ENCODE data around the gene RTN4R.

Gene RTN4R

GRCh38 chr22:20231514-20232236, 36.4 kb downstream of the RTN4R start:
- Histone ChIP-seq H3K27me3 (ENCODE audit: insufficient read depth, low read length, poor library complexity) (no peaks in the 10 kb centered on the region), H3K9ac (ENCODE audit: low read depth, low read length) (no peak overlapping the region), H4K20me1 (ENCODE audit: insufficient read depth, low read length) (no peaks in the 10 kb centered on the region), H3K4me2 (ENCODE audit: insufficient read depth, low read length) (no peak overlapping the region), H3K27ac (ENCODE audit: low read length) (no peak overlapping the region), H2AFZ (ENCODE audit: low read depth, low read length) (no peak overlapping the region), H3K9me3 (ENCODE audit: insufficient read depth, low read length, severe bottlenecking) (no peaks in the 10 kb centered on the region), H3K36me3 (ENCODE audit: insufficient read depth, low read length) (no peaks in the 10 kb centered on the region), H3K4me3 (ENCODE audit: low read depth in 1 of 2, low read length in 2 of 2) (no peak overlapping the region), H3K79me2 (ENCODE audit: insufficient read depth, low read length) (no peaks in the 10 kb centered on the region), H3K4me1 (ENCODE audit: insufficient read depth, low read length) (peaks cover 4% of the 10 kb centered on the region; the same call in 1 of the 2 replicates)
- TF ChIP-seq, protein P1, sequence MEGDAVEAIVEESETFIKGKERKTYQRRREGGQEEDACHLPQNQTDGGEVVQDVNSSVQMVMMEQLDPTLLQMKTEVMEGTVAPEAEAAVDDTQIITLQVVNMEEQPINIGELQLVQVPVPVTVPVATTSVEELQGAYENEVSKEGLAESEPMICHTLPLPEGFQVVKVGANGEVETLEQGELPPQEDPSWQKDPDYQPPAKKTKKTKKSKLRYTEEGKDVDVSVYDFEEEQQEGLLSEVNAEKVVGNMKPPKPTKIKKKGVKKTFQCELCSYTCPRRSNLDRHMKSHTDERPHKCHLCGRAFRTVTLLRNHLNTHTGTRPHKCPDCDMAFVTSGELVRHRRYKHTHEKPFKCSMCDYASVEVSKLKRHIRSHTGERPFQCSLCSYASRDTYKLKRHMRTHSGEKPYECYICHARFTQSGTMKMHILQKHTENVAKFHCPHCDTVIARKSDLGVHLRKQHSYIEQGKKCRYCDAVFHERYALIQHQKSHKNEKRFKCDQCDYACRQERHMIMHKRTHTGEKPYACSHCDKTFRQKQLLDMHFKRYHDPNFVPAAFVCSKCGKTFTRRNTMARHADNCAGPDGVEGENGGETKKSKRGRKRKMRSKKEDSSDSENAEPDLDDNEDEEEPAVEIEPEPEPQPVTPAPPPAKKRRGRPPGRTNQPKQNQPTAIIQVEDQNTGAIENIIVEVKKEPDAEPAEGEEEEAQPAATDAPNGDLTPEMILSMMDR (IDR thresholded peaks at IDR 0.05; ENCODE audit: borderline replicate concordance, extremely low read depth, low read length, poor library complexity, severe bottlenecking): no peak
- TF ChIP-seq EZH2 (IDR thresholded peaks at IDR 0.05; ENCODE audit: borderline replicate concordance, low read depth, low read length, severe bottlenecking): no peak
- ATAC-seq (ENCODE audit: insufficient read depth, low read depth) (no peak), DNase-seq (no peak)

GRCh38 chr22:20230777-20231420, 37.2 kb downstream of the RTN4R start:
- no peaks in the 10 kb centered on the region for H4K20me1 ChIP-seq (ENCODE audit: insufficient read depth, low read length)
- no peaks in the 10 kb centered on the region for H3K4me1 ChIP-seq (ENCODE audit: insufficient read depth, low read length)
- no peak overlapping the region for H2AFZ ChIP-seq (ENCODE audit: low read depth, low read length)
- TF ChIP-seq, protein P1 (IDR thresholded peaks at IDR 0.05; ENCODE audit: borderline replicate concordance, extremely low read depth, low read length, poor library complexity, severe bottlenecking): no peak
- no peak for TF ChIP-seq EZH2 (IDR thresholded peaks at IDR 0.05; ENCODE audit: borderline replicate concordance, low read depth, low read length, severe bottlenecking)
- no peak overlapping the region for H3K4me3 ChIP-seq (ENCODE audit: low read depth in 1 of 2, low read length in 2 of 2)
- no peak overlapping the region for H3K4me2 ChIP-seq (ENCODE audit: insufficient read depth, low read length)
- H3K27ac ChIP-seq (ENCODE audit: low read length): no peak overlapping the region
- no peak overlapping the region for H3K9ac ChIP-seq (ENCODE audit: low read depth, low read length)
- no peaks in the 10 kb centered on the region for H3K36me3 ChIP-seq (ENCODE audit: insufficient read depth, low read length)
- no peak for ATAC-seq (ENCODE audit: insufficient read depth, low read depth)
- no peaks in the 10 kb centered on the region for H3K27me3 ChIP-seq (ENCODE audit: insufficient read depth, low read length, poor library complexity)
- no peak for DNase-seq
- no peaks in the 10 kb centered on the region for H3K79me2 ChIP-seq (ENCODE audit: insufficient read depth, low read length)
- H3K9me3 ChIP-seq (ENCODE audit: insufficient read depth, low read length, severe bottlenecking): no peaks in the 10 kb centered on the region

DNA sequence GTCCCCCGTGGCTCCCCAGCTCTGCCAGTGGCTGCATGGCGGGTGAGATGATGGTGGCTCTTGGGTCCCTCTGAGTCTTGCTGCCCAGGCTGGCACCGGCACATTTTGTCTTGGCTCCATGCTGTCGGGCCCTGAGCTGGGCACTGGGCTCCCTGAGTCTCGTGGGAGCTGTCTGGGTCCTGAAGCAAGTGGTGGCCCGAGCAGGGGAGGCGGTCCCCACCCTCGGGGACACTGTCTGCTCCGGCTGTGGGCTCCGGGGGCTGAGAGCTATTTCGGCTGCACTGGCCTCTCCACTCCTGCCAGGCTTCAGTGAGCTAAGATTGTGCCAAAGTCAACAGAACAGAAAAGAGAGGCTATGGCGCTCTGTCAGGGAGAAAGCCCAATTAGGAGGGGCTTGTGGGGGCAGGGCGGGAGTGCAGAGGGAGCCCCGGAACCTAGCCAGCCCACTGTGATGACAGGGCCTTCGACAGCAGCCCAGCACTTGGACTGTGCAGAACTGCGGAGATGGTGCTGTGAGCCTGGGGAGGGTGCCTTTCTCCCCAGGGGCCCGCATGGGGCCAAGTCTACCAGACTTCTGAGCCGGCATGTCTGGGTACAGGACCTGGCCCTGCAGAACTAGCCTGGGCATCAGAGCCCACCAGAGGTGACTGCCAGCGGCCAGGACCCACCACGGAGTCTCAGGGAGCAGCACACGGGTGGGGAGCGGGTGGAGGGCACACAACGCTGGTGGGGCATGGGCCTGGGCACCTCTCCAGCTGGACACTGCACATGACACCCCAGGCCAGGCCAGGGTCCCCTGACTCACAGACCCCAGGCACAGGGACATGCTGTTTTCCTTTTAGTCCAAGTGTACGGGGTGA, 38.0 kb downstream of the RTN4R start:
- Histone ChIP-seq H3K4me3 (ENCODE audit: low read depth in 1 of 2, low read length in 2 of 2) (no peak overlapping the region), H3K4me2 (ENCODE audit: insufficient read depth, low read length) (no peak overlapping the region), H4K20me1 (ENCODE audit: insufficient read depth, low read length) (no peaks in the 10 kb centered on the region), H3K4me1 (ENCODE audit: insufficient read depth, low read length) (no peaks in the 10 kb centered on the region), H3K27ac (ENCODE audit: low read length) (no peak overlapping the region), H3K9ac (ENCODE audit: low read depth, low read length) (no peak overlapping the region), H3K9me3 (ENCODE audit: insufficient read depth, low read length, severe bottlenecking) (peaks cover 2% of the 10 kb centered on the region), H3K36me3 (ENCODE audit: insufficient read depth, low read length) (no peaks in the 10 kb centered on the region), H2AFZ (ENCODE audit: low read depth, low read length) (no peak overlapping the region), H3K27me3 (ENCODE audit: insufficient read depth, low read length, poor library complexity) (no peaks in the 10 kb centered on the region), H3K79me2 (ENCODE audit: insufficient read depth, low read length) (no peaks in the 10 kb centered on the region)
- DNase-seq: no peak
- ATAC-seq (ENCODE audit: insufficient read depth, low read depth): no peak
- TF ChIP-seq, protein P1 (IDR thresholded peaks at IDR 0.05; ENCODE audit: borderline replicate concordance, extremely low read depth, low read length, poor library complexity, severe bottlenecking): no peak
- no peak for TF ChIP-seq EZH2 (IDR thresholded peaks at IDR 0.05; ENCODE audit: borderline replicate concordance, low read depth, low read length, severe bottlenecking)

Data from DND-41 (cell line).